GM19025 (cell line): ENCODE data around the gene GNS.
"Not testable (repeated sequence)": the region's sequence is repeated elsewhere in the genome, so short reads cannot be mapped to it uniquely, and the experiment has no call there.

ENCODE experiments used
- ATAC-seq: cut with Tn5 transposase; IDR thresholded peaks from one replicate; pipeline ENCODE4 v1.9.1; 2021; ENCODE audit warnings: mild to moderate bottlenecking, low read depth, moderate library complexity; ENCODE audit not compliant: unreplicated experiment

The GNS gene

GRCh38 chr12:64706857-64707256 lies 52.3 kb downstream of the GNS start:
- no peak for ATAC-seq

- no peak for ATAC-seq
These were observed 52.9 kb downstream of the GNS start for GRCh38 chr12:64706306-64706705.

- no peak for ATAC-seq
These were observed 57.9 kb downstream of the GNS start for GRCh38 chr12:64701283-64701682.

DNA sequence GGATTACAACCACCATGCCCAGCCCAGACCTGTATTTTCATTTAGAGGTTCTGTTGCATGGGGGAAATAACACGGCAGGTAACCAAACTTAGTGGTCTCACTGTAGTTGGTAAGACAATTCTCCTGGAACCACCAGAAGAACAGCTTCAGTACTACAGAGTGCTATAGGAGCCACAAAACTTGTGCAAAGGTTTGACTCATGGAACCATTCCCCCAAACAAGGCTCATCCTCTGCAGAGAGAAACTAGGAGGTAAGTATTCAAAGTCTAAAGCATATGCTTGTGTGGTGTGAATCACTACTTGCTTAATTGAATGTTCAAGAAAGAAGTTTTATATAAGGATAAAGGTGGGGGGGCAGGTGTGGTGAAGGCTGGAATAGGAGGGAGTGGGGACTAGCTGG lies 58.7 kb downstream of the GNS start:
- ATAC-seq: no peak

DNA sequence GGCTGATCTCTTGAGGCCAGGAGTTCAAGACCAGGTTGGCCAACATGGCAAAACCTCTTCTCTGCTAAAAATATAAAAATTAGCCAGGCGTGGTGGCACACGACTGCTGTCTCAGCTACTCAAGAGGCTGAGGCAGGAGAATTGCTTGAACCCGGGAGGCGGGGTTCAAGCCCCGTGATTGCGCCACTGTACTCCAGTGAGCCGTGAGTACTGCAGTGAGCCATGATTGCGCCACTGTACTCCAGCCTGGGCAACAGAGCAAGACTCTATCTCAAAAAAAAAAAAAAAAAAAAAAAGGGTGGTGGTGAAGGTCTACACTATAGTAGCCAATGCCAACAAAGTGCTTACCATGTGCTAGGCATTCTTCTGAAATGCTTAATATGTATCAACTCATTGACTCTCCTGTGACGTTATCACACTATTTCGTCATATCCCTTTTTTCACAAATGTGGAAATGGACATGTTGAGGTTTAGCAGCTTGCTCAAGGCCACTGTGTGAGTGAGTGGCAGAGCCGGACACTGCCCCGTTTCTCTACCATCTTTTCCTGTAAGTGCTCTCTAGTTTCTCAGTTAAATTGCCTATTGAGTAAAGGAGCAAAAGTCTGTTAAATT lies 59.6 kb downstream of the GNS start:
- ATAC-seq: no peak

- no peak for ATAC-seq
These were observed 63.0 kb downstream of the GNS start for GRCh38 chr12:64696080-64696741.

- ATAC-seq: no peak
These were observed 63.7 kb downstream of the GNS start for GRCh38 chr12:64695550-64695949.

DNA sequence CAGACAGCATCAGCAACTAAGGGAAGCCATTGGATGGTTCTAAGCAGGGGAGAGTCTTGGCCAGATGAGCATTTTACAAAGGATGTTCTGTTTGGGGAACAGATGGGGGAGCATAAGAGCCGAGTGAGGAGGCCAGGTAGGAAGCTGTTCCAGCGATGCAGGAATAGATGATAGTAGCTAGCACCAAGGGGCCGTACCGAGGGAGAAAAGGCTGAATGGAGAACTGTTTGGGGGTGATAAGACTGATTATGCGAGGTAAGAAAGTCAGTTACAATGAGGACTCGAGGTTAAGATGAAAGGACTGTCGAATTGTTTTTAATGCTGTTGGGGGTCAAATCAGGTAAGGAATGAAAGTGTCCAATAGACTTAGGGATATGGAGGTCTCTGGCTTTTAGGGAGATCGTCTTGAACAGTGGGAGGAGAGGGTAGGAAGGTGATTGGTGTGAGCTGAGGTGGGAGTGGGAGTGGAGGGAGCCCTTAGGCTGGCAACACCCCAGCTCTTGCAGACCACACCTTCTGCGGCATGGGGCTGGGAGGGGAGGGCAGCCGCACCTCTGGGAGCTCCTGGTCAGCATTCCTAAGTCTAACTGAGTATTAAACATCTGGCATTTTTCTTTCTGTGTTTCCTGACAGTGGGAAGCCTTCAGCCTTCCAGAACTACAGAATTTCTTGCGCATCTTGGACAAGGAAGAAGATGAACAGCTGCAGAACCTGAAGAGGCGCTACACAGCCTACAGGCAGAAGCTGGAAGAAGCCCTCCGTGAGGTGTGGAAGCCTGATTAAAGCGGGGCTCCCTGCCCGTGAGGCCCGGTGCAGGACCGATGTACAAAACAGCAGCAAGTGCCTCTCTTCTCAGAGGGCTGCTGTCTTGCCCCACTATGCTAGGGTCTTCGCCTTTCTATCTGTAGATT lies 64.8 kb downstream of the GNS start:
- ATAC-seq: no peak

DNA sequence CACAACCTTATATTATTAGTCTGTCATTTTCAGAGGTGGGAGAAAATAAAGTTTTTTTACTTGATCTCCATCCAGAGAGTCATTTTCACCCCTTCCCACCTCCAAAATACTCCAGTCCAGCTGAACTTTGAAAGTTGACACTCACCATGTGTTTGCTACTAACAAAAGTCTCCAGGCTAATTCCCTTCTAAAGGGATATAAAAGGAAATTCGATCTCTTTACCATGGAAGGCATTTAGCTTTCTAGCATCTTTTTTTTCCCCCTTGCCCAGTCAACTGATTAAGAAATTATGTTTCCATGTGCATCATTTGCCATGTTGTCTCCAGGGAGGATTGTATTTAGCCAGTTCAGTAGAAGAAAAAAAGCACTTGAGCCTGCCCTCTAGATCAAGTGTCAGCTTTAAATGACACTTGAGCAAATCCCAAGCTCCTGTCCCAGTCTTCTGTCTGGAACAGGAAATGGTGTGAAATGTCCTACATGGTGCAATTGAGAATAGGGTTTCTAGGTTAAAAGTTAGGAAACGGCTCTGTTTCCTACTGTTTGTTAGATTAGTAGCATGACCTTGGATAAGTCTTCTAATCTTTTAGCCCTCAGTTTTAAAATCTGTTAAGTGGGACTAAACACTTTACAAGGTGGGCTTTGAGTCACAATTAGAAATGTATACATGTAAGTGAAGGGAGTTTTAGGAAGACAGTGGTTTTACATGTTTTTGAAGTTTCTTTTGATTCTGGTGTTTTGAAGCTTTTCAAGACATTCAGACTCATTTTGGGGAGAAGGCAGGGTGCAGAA lies 67.2 kb downstream of the GNS start:
- no peak for ATAC-seq

DNA sequence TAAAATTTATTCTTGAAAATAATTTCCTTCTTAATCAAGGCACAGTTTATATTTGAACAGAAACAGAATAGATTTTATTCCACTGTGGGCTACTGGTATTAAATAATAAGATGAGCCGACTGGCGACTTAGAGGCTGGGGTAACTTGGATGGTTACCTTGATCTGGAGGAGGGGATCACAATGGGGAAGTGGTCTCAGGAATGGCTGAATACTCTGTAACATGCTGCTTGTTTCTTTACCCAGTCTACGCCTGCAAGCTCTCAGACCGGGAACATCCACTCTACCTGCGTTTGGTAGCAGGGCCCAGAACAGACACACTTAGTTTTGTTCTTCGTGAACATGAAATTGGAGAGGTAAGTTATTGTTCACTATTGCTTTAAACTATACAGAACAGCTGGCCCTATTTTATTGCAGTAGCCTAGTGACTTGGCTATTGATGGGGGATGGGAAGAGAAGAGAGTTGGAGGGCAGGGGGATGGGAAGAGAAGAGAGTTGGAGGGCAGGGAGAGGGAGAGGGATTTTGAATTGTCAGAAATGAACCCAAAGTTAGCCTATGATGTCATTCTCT lies 67.9 kb downstream of the GNS start:
- ATAC-seq: no peak

DNA sequence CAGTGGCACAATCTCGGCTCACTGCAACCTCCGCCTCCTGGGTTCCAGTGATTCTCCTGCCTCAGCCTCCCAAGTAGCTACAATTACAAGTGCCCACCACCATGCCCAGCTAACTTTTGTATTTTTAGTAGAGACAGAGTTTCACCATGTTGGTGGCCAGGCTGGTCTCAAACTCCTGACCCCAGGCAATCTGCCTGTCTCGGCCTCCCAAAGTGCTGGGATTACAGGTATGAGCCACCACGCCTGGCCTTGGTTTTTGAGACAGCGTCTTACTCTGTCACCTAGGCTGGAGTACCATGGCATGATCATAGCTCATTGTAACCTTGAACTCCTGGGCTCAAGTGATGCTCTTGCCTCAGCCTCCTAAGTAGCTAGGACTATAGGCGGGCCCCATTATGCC lies 69.0 kb downstream of the GNS start:
- ATAC-seq: not testable (repeated sequence)

DNA sequence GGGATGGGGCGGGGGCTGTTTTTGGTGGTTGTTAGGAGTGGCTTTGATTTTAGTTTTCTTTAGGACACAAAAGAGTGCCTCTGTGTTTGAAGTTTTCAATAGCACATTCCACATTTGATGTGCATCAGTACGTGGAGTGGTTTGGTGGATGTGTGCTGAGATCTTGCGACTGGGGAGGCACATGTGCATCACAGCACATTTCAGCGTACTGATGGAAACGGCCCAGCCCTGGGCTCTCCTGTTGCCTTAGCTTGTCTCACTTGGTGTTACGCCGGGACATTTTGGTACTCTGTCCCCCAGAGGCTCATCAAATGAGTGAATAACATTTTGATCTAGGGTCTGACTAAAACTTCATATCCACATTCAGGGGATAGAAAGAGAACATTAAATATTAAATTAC lies 70.5 kb downstream of the GNS start:
- ATAC-seq: no peak

DNA sequence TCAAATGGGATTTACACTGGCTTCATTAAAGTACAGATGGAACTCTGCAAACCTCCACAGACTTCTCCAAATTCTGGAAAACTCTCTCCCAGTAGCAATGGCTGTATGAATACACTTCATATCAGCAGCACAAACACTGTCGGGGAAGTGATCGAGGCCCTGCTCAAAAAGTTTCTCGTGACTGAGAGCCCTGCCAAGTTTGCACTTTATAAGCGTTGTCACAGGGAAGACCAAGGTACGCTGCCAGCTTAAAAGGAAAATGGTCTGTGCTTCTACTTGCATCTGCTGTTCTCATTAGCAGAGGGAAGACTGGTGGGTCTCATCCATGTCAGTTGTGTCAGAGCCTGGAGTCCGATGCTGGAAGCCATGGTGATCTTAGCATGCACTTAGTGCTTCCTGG lies 71.0 kb downstream of the GNS start:
- ATAC-seq: no peak

- no peak for ATAC-seq
These were observed 71.4 kb downstream of the GNS start for GRCh38 chr12:64687816-64688215.

DNA sequence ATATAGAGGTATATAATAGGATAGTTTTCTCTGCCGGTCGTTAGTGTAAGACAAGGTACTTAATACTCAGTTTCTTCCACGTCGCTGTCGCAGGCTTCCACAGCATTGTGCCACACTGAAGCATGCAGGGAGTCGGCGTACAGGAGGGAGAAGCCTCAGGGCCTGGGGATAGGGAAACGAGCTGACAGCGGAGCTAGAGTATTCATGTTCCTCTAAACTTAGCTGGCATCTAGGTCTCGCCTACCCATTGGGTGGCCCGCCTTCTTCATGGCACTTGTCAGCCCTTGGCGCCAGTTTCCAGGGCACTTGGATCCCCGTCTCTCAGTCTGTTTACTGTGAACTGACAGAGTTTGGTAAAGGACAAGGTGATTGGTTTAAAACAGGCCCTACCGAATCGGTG lies 73.6 kb downstream of the GNS start:
- no peak for ATAC-seq

DNA sequence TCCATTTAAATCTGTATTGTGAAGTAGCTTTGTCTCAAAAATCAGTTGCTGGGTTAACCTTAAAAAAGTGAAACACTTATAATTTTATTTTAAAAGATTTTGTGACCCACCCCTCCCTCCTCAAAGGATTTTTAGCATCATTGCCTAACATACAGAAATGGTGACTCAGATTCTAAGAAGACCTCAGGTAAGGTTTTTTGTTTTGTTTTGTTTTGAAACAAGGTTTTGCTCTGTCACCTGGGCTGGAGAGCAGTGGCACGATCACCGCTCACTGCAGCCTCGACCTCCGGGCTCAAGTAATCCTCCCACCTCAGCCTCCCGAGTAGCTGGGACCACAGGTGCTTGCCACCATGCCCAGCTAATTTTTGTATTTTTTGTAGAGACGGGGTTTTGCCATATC lies 74.2 kb downstream of the GNS start:
- ATAC-seq: no peak

DNA sequence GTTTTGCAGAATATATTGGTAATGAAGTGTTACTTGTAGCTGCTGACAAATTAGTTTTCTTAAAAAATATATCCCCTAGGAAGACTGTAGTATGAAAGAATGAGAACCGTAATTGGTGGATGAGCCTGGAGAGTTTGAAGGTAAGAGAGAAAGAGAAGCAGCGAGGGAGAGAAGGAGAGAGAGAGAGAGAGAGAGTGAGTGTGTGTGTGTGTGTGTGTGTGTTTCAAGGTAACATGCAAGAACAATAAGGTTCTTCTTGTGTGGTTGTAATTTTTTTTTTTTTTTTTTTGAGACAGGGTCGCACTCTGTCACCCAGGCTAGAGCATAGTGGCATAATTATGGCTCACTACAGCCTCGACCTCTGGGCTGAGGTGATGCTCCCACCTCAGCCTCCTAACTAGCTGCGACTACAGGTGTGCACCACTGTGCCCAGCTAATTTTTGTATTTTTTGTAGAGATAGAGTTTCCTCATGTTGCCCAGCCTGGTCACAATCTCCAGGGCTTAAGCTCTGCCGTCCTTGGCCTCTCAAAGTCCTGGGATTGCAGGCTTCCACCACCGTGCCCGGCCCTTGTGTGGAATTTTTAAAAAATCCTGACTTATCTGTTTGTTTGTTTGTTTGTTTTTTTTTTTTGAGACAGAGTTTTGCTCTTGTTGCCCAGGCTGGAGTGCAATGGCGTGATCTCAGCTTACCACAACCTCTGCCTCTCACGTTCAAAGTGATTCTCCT lies 75.2 kb downstream of the GNS start:
- ATAC-seq: no peak

GRCh38 chr12:64682572-64683277 lies 76.5 kb downstream of the GNS start:
- ATAC-seq: no peak
